ENCODE results near the gene CYGB. TPM values are rescaled to one million over a fixed set of nuclear protein-coding genes. Genes with fewer than 3 reads are reported as not detected.
A peak's percentile ranks its signal among the peaks of the same experiment; 100 is the strongest.

CYGB gene
- total and polyA plus RNA-seq, 9 of the 15 experiments (the other 6 are each of a cell fraction or from before 2014, with no cell fraction given): 0.08 to 0.95 (median 0.18) TPM; not detected in 5

DNA sequence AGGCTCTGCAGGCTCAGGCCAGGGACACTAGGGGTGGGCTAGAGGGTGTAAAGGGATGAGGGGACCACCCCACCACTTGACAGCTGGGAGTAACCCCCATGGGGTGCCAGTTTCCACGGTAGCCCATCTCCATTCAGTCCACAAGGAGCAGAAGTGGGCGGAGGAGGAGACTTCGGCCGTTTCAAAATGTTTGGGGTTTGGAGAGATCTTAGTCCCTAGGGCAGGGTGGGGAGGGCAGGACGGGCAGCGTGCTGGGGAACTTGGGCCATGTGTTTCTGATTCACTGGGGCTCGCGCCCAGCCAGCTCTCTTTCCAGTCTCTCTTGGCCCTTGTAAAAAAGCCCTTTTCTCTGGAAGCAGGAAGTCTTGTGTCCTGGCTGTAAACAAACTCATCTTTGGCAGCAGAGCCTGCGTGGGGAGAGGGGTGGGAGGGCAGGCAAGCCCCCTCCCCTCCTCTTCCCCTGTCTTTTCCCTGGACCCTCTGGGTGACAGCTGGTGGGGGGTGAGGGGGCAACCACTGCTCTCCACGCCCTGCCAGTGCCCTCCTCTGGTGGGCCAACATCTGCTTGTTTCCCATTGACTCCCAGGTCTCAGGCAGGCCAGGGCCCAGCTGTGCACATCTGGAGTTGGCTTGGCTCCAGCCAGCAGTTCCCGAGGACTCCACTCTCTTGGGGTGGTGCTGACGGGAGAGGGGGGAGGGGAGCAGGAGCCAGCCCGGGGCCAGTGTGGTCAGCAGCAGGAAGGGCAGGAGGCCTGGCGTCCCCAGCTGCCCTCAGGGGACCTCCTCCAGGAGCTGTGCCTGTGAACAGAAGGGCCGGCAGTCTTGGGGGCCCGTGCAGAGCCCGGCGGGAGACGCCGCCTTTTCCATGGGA lies 8.1 kb downstream of the CYGB start (continued):
- TF ChIP-seq ZNF583 (CRISPR knock-in tag; IDR thresholded peaks at IDR 0.05) (no peak), ZNF780A (CRISPR knock-in tag; IDR thresholded peaks at IDR 0.05) (no peak), TEAD2 (tag; IDR thresholded peaks at IDR 0.05) (peak; percentile 23; the same call in 1 of the 2 replicates), ZNF551 (CRISPR knock-in tag; IDR thresholded peaks at IDR 0.05) (no peak), ASH1L (IDR thresholded peaks at IDR 0.05; ENCODE audit: borderline replicate concordance, low read depth, partially characterized antibody) (no peak), TSC22D4 (tag; IDR thresholded peaks at IDR 0.05) (no peak), POLR3G (IDR thresholded peaks at IDR 0.05; ENCODE audit: extremely low read depth, insufficient read length, insufficient replicate concordance) (no peak), TCFL5 (CRISPR knock-in tag; conservative IDR thresholded peaks at IDR 0.05) (no peak), ZNF23 (CRISPR knock-in tag; IDR thresholded peaks at IDR 0.05) (no peak)
- TF ChIP-seq, protein P1, sequence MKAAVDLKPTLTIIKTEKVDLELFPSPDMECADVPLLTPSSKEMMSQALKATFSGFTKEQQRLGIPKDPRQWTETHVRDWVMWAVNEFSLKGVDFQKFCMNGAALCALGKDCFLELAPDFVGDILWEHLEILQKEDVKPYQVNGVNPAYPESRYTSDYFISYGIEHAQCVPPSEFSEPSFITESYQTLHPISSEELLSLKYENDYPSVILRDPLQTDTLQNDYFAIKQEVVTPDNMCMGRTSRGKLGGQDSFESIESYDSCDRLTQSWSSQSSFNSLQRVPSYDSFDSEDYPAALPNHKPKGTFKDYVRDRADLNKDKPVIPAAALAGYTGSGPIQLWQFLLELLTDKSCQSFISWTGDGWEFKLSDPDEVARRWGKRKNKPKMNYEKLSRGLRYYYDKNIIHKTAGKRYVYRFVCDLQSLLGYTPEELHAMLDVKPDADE (conservative IDR thresholded peaks at IDR 0.05; ENCODE audit: control insufficient read depth, low read depth, low read length): no peak
- TF ChIP-seq, protein P2, sequence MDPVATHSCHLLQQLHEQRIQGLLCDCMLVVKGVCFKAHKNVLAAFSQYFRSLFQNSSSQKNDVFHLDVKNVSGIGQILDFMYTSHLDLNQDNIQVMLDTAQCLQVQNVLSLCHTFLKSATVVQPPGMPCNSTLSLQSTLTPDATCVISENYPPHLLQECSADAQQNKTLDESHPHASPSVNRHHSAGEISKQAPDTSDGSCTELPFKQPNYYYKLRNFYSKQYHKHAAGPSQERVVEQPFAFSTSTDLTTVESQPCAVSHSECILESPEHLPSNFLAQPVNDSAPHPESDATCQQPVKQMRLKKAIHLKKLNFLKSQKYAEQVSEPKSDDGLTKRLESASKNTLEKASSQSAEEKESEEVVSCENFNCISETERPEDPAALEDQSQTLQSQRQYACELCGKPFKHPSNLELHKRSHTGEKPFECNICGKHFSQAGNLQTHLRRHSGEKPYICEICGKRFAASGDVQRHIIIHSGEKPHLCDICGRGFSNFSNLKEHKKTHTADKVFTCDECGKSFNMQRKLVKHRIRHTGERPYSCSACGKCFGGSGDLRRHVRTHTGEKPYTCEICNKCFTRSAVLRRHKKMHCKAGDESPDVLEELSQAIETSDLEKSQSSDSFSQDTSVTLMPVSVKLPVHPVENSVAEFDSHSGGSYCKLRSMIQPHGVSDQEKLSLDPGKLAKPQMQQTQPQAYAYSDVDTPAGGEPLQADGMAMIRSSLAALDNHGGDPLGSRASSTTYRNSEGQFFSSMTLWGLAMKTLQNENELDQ (CRISPR knock-in tag; IDR thresholded peaks at IDR 0.05; ENCODE audit: borderline replicate concordance): no peak
- TF ChIP-seq, protein P3, sequence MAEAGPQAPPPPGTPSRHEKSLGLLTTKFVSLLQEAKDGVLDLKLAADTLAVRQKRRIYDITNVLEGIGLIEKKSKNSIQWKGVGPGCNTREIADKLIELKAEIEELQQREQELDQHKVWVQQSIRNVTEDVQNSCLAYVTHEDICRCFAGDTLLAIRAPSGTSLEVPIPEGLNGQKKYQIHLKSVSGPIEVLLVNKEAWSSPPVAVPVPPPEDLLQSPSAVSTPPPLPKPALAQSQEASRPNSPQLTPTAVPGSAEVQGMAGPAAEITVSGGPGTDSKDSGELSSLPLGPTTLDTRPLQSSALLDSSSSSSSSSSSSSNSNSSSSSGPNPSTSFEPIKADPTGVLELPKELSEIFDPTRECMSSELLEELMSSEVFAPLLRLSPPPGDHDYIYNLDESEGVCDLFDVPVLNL (CRISPR knock-in tag; IDR thresholded peaks at IDR 0.05; ENCODE audit: low read depth): no peak
- TF ChIP-seq, protein P4, sequence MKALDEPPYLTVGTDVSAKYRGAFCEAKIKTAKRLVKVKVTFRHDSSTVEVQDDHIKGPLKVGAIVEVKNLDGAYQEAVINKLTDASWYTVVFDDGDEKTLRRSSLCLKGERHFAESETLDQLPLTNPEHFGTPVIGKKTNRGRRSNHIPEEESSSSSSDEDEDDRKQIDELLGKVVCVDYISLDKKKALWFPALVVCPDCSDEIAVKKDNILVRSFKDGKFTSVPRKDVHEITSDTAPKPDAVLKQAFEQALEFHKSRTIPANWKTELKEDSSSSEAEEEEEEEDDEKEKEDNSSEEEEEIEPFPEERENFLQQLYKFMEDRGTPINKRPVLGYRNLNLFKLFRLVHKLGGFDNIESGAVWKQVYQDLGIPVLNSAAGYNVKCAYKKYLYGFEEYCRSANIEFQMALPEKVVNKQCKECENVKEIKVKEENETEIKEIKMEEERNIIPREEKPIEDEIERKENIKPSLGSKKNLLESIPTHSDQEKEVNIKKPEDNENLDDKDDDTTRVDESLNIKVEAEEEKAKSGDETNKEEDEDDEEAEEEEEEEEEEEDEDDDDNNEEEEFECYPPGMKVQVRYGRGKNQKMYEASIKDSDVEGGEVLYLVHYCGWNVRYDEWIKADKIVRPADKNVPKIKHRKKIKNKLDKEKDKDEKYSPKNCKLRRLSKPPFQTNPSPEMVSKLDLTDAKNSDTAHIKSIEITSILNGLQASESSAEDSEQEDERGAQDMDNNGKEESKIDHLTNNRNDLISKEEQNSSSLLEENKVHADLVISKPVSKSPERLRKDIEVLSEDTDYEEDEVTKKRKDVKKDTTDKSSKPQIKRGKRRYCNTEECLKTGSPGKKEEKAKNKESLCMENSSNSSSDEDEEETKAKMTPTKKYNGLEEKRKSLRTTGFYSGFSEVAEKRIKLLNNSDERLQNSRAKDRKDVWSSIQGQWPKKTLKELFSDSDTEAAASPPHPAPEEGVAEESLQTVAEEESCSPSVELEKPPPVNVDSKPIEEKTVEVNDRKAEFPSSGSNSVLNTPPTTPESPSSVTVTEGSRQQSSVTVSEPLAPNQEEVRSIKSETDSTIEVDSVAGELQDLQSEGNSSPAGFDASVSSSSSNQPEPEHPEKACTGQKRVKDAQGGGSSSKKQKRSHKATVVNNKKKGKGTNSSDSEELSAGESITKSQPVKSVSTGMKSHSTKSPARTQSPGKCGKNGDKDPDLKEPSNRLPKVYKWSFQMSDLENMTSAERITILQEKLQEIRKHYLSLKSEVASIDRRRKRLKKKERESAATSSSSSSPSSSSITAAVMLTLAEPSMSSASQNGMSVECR (CRISPR knock-in tag; IDR thresholded peaks at IDR 0.05): 0 out of 2 replicates have a peak, but pooled peaks have one; percentile 49
- TF ChIP-seq, protein P5, sequence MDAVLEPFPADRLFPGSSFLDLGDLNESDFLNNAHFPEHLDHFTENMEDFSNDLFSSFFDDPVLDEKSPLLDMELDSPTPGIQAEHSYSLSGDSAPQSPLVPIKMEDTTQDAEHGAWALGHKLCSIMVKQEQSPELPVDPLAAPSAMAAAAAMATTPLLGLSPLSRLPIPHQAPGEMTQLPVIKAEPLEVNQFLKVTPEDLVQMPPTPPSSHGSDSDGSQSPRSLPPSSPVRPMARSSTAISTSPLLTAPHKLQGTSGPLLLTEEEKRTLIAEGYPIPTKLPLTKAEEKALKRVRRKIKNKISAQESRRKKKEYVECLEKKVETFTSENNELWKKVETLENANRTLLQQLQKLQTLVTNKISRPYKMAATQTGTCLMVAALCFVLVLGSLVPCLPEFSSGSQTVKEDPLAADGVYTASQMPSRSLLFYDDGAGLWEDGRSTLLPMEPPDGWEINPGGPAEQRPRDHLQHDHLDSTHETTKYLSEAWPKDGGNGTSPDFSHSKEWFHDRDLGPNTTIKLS (IDR thresholded peaks at IDR 0.05; ENCODE audit: borderline replicate concordance, low read depth): no peak

Measured in K562 (cell line).